Eye (tissue), 1 donor: ENCODE data around the gene NPIPB5.
"Not testable (repeated sequence)": the region's sequence is repeated elsewhere in the genome, so short reads cannot be mapped to it uniquely, and the experiment has no call there.

Experiments used
- DNase-seq: peaks from one replicate; pipeline ENCODE4 v3.0.0-alpha.2; 2015

Gene NPIPB5

DNA sequence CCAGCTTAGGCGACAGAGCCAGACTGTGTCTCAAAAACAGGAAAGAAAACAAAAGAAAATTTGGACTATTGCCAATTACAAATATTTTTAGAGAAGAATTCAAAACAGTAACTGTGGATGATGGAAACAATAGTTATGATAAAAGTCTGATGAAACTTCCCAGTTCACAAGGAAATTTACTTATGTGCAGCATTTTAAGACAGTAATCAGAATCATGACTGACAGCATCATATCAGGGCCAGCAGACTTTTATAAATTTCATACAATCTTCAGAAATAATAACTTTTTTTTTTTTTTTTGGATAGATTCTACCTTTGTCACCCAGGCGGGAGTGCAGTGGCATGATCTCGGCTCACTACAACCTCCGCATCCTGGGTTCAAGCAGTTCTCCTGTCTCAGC lies at the start of gene NPIPB5:
Gene NPIPB5 (plus strand): TSS at position 301 of the 400 bp plus-strand sequence. CDS start 2,911 bp downstream, outside the sequence.
- DNase-seq, result not testable (repeated sequence)

DNA sequence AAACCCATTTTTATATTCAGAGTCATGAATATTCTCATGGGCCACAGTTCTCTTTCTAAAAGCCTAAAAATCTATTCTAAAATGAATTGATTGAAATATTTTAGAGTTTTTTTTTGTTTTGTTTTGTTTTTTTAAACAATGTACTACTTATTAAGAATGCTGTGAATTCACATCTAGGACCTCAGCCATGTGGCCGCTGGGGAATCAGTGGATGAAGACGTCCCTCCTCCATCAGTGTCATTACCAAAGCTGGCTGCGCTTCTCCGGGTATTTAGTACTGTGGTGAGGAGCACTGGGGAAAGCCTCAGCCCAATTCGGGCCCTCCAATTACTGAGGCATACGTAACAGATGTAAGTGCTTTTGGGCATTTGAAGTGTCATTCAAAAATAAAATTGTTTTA lies 41.8 kb upstream of the NPIPB5 start:
- DNase-seq, result not testable (repeated sequence)

DNA sequence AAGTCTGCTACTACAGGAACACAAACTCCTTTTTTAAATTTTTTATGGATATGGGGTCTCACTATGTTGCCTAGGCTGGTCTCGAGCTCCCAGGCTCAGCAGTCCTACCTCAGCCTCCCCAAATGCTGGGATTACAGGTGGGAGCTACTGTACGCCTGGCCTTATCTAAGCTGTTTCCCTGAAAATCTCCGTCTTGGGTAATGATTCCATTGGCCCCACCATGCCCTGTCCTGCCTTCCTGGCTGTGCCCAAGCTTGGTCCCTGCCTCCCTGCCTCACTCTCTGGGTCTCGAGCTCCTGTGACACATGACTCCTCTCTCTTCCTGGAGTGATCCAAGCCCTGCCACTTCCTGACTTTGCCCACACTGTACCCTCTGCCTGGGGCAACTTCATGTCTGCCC lies 27.3 kb downstream of the NPIPB5 start:
- not testable (repeated sequence) for DNase-seq

DNA sequence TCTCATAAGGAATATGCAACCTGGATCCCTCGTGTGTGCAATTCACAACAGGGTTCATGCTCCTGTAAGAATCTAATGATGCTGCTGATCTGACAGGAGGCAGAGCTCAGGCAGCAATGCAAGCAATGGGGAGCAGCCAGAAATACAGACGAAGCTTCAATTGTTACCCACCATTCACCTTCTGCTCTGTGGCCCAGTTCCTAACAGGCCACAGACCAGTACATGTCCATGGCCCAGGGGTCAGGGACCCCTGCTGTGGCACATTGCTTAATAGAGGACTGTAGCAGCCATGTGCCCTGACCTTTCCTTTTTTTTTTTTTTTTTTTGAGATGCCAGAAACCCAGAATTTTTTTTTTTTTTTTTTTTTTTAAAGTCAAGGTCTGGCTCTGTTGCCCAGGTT lies 34.1 kb downstream of the NPIPB5 start:
- DNase-seq, result not testable (repeated sequence)

DNA sequence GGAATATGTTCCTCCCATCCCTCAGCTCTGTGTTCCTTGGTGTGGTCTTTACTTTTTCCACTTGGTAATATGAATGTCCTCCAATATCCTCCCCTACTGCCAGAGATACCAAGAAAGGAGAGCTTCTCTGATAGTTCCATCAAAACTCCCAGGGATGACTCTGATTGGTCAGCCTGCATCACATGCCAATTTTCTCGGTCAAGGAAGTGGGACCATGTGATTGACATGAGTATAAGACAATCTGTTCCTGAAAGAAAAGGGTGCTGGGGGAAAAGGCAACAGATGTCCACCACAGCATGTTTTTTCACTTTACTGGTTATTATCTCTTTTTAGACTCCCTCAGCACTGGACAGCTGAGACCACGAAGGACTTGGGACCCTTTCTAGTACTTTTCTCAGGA lies 35.9 kb downstream of the NPIPB5 start:
- DNase-seq, result not testable (repeated sequence)

DNA sequence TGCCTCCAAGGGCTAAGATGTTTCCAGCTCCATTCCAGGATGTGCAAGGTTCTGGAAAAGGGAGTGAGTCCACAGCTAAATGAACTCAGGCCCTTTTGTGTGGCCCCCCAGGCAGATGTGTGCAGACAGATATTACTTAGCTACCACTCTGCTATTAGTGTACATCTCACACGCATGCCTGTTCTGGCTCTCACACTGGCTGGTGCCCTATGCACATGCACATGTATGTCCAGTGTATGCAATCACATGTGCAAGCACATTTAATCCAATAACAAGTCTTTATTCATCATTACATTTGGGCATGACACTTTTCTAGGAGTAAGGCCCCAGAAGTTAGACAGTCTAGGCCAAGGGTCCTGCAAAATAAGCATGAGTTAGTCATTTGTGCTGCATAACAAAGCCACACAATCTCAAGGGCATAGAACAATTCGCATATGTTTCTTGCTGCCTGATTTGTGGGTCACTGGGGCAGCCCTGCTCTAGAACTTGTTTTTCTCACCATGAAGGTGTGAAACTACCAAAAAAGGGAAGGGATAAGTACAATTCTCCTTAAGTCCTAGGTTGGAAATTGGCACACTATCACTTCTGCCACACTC lies 36.6 kb downstream of the NPIPB5 start:
- DNase-seq, result not testable (repeated sequence)

DNA sequence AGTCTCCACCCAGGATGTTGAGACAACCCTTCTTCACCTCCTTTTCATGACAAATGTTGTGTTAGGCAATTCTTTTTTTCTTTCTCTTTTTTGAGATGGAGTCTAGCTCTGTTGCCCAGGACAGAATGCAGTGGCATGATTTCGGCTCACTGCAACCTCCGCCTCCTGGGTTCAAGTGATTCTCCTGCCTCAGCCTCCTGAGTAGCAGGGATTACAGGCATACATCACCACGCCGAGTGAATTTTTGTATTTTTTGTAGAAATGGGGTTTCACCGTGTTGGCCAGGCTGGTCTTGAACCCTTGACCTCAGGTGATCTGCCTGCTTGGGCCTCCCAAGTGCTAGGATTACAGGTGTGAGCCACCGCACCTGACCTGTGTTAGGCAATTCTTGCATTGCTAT lies 39.2 kb downstream of the NPIPB5 start:
- DNase-seq, result not testable (repeated sequence)

DNA sequence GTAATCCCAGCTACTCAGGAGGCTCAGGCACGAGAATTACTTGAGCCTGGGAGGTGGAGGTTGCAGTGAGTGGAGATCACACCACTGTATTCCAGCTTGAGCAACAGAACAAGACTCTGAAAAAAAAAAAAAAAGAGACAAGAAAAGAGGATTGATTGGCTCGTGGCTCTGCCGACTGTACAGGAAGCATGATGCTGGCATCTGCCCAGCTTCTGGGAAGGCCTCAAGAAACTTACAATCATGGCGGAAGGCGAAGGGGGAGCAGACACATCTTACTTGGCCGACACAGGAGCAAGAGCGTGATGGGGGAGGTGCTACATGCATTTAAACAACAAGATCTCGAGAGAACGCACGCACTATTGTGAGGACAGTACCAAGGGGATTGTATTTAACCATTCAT lies 40.5 kb downstream of the NPIPB5 start:
- not testable (repeated sequence) for DNase-seq

DNA sequence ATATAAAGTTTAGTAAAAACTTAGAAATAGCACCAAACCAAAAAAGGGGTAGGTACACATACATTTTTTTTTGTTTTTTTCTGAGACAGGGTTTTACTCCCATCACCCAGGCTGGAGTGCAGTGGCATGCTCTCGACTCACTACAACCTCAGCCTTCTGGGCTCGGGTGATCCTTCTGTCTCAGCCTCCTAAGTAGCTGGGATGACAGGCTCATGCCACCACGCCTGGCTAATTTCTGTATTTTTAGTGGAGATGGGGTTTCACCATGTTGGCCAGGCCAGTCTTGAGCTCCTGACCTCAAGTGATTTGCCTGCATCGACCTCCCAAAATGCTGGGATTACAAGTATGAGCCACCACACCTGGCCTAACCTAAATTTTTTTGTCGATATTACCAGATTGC lies 41.0 kb downstream of the NPIPB5 start:
- DNase-seq, result not testable (repeated sequence)

DNA sequence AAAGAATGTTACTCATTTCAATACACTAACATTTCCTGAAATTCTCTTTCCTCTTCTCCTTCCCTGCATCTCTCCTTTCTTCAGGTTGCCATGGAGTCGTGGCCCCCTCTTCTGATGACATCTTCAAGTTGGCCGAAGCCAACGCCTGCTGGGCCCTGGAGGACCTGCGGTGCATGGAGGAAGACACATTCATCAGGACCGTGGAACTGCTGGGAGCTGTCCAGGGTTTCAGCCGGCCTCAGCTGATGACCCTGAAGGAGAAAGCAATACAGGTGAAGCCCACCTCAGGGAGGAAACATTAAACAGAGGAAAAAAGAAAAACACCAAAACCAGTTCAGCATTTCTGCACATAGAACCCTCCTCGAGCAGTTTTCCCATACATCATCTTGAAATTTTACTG lies 46.1 kb downstream of the NPIPB5 start:
- DNase-seq, result not testable (repeated sequence)
